UCSD-AML1 (cell line): ENCODE results near the gene KCNK2.

Experiments used
- DNase-seq: peaks from one replicate; lab custom pipeline; 2025; ENCODE audit not compliant: unreplicated experiment; lab: John Stamatoyannopoulos, UW

KCNK2 gene

GRCh38 chr1:215095524-215095923, 13.0 kb downstream of the KCNK2 start:
- no peak for DNase-seq

- DNase-seq = no peak
These were observed 19.0 kb downstream of the KCNK2 start for GRCh38 chr1:215101511-215101910.

GRCh38 chr1:215104283-215104682, 21.7 kb downstream of the KCNK2 start:
- no peak for DNase-seq

GRCh38 chr1:215106067-215106466, 23.5 kb downstream of the KCNK2 start:
- no peak for DNase-seq

- DNase-seq = no peak
These were observed 26.6 kb downstream of the KCNK2 start for GRCh38 chr1:215109171-215109570.

- no peak for DNase-seq
These were observed 29.4 kb downstream of the KCNK2 start for GRCh38 chr1:215111916-215112315.

- no peak for DNase-seq
These were observed 31.2 kb downstream of the KCNK2 start for GRCh38 chr1:215113776-215114153.

GRCh38 chr1:215114154-215114933, 31.8 kb downstream of the KCNK2 start:
- no peak for DNase-seq

GRCh38 chr1:215115760-215116159, 33.2 kb downstream of the KCNK2 start:
- DNase-seq = no peak

- DNase-seq = no peak
These were observed 35.5 kb downstream of the KCNK2 start for GRCh38 chr1:215118081-215118480.

GRCh38 chr1:215119056-215119455, 36.5 kb downstream of the KCNK2 start:
- DNase-seq = no peak

- no peak for DNase-seq
These were observed 37.3 kb downstream of the KCNK2 start for GRCh38 chr1:215119719-215120365.

GRCh38 chr1:215128504-215128903, 46.0 kb downstream of the KCNK2 start:
- no peak for DNase-seq

- DNase-seq = no peak
These were observed 48.8 kb downstream of the KCNK2 start for GRCh38 chr1:215131291-215131690.

- no peak for DNase-seq
These were observed 49.6 kb downstream of the KCNK2 start for GRCh38 chr1:215132156-215132555.

- DNase-seq = no peak
These were observed 51.0 kb downstream of the KCNK2 start for GRCh38 chr1:215133532-215133931.

- no peak for DNase-seq
These were observed 55.4 kb downstream of the KCNK2 start for GRCh38 chr1:215137985-215138384.

GRCh38 chr1:215140135-215140534, 57.6 kb downstream of the KCNK2 start:
- DNase-seq = no peak

GRCh38 chr1:215141460-215141859, 58.9 kb downstream of the KCNK2 start:
- DNase-seq = no peak

GRCh38 chr1:215143497-215143896, 61.0 kb downstream of the KCNK2 start:
- DNase-seq = no peak

GRCh38 chr1:215146240-215146975, 63.9 kb downstream of the KCNK2 start:
- no peak for DNase-seq

GRCh38 chr1:215147024-215147423, 64.5 kb downstream of the KCNK2 start:
- no peak for DNase-seq
